OCI-LY7 (cell line): Measurements from ENCODE around the gene KHDC1L. TPM values are rescaled to one million over a fixed set of nuclear protein-coding genes. Genes with fewer than 3 reads are reported as not detected.

Source experiments
- total RNA-seq, 2 experiments: library from RNA; depleted of rRNA in 1 of 2; stranded (reverse); fragments of >200 nt in 1 of 2; shearing (Covaris generic) in 1 of 2; gene quantifications; 2 replicates each; pipeline ENCODE4 v1.2.3, GENCODE V29; 2014 to 2022

Gene KHDC1L
- total RNA-seq, 2 experiments from 2014 or later: 1.1 TPM; not detected in 1

Other genes starting within 250 kb of the KHDC1L start
- gene KHDC1, start 37.7 kb upstream of the KHDC1L start, total RNA-seq (2014; rRNA removed; shearing (Covaris generic)): 13.4 and 16.2 TPM in 2 replicates
- 22.3 and 22.6 TPM in 2 replicates for gene KHDC1, start 37.7 kb upstream of the KHDC1L start, total RNA-seq (2022)
- not detected in 2 replicates for gene DPPA5, start 128.8 kb upstream of the KHDC1L start, total RNA-seq (2014; rRNA removed; shearing (Covaris generic))
- gene DPPA5, start 128.8 kb upstream of the KHDC1L start, total RNA-seq (2022): not detected in 2 replicates
- gene KHDC3L, start 137.2 kb upstream of the KHDC1L start, total RNA-seq (2014; rRNA removed; shearing (Covaris generic)): not detected in 2 replicates
- gene KHDC3L, start 137.2 kb upstream of the KHDC1L start, total RNA-seq (2022): not detected in 2 replicates
- not detected in 2 replicates for gene OOEP, start 144.4 kb upstream of the KHDC1L start, total RNA-seq (2014; rRNA removed; shearing (Covaris generic))
- not detected in 2 replicates for gene OOEP, start 144.4 kb upstream of the KHDC1L start, total RNA-seq (2022)
- gene DDX43, start 169.3 kb upstream of the KHDC1L start, total RNA-seq (2014; rRNA removed; shearing (Covaris generic)): not detected in 2 replicates
- gene DDX43, start 169.3 kb upstream of the KHDC1L start, total RNA-seq (2022): not detected in 2 replicates
- gene CGAS, start 226.8 kb upstream of the KHDC1L start, total RNA-seq (2014; rRNA removed; shearing (Covaris generic)): 0.18 and 1.3 TPM in 2 replicates
- gene CGAS, start 226.8 kb upstream of the KHDC1L start, total RNA-seq (2022): 0.40 and 0.42 TPM in 2 replicates
- gene MTO1, start 236.2 kb upstream of the KHDC1L start, total RNA-seq (2014; rRNA removed; shearing (Covaris generic)): 44.0 and 63.8 TPM in 2 replicates
- 72.5 and 90.3 TPM in 2 replicates for gene MTO1, start 236.2 kb upstream of the KHDC1L start, total RNA-seq (2022)